HCT116 (cell line): ENCODE results near the gene FATE1. TPM values are rescaled to one million over a fixed set of nuclear protein-coding genes. Genes with fewer than 3 reads are reported as not detected.

Experiments used
- ATAC-seq: fragments of 200-7000 bp; cut with Tn5 transposase; 2 replicates; pipeline ENCODE4 v1.9.1; 2020; ENCODE audit warnings: mild to moderate bottlenecking, moderate library complexity
- BruUV-seq: library from RNA; stranded (reverse); fragments of 400-500 nt; replicated peaks from 2 replicates; lab custom pipeline; 2021; lab: Mats Ljungman, UMichigan
- CTCF ChIA-PET: fragments of 300-600 bp; sonication (Branson Sonifier 250); formaldehyde crosslinking; loops from one replicate; lab custom pipeline; 2021; ENCODE audit warnings: antibody characterized with exemption; lab: Charles Lee
- POLR2A ChIA-PET: fragments of 300-600, 350-600 bp; sonication (Branson Sonifier 250); formaldehyde crosslinking; loops from one replicate; lab custom pipeline; 2021; ENCODE audit warnings: antibody characterized with exemption; lab: Charles Lee
- RAD21 ChIA-PET, 2 experiments: fragments of 300-600 bp; sonication (Branson Sonifier 250); formaldehyde crosslinking; loops; one replicate each; lab custom pipeline; 2023; ENCODE audit warnings: low total read pairs in 2 of 2; ENCODE audit not compliant: uncharacterized antibody in 2 of 2, unreplicated experiment in 2 of 2, low non-redundant PET in 1 of 2; lab: Charles Lee
- DNase-seq: peaks from one replicate; pipeline ENCODE4 v3.0.0-alpha.2; 2010; ENCODE audit warnings: low read depth, low spot score
- H2AFZ ChIP-seq: fragments of 200-600 bp; shearing (Covaris generic), sonication (generic); 2 replicates; pipeline ENCODE4 v1.6.1; 2017; ENCODE audit warnings: low read depth, mixed run types, mixed read lengths, antibody characterized with exemption, low read length; ENCODE audit not compliant: poor library complexity, severe bottlenecking
- H3K27ac ChIP-seq: 2 replicates; pipeline ENCODE4 v1.5.1; 2012; ENCODE audit warnings: low read depth, low read length
- H3K27me3 ChIP-seq: fragments of 200-600 bp; sonication (generic); 2 replicates; pipeline ENCODE4 v1.6.1; 2016; ENCODE audit warnings: mixed run types, low read length, mixed read lengths; ENCODE audit not compliant: insufficient read depth
- H3K36me3 ChIP-seq, 2 experiments: fragments of 200-500 bp in 1 of 2; fragments of 200-600 bp in 1 of 2; sonication (Bioruptor generic) in 1 of 2; sonication (generic) in 1 of 2; 2 replicates each; pipeline versions ENCODE4 v1.5.1 to v1.6.1; 2014 to 2016; ENCODE audit warnings: low read length in 2 of 2, inconsistent platforms in 1 of 2, mixed read lengths in 1 of 2, mixed run types in 1 of 2; ENCODE audit not compliant: insufficient read depth in 2 of 2, control insufficient read depth in 1 of 2
- H3K4me1 ChIP-seq, 2 experiments: fragments of 200-600 bp in 1 of 2; sonication (generic) in 1 of 2; 2 replicates each; pipeline versions ENCODE4 v1.5.1 to v1.6.1; 2012 to 2017; ENCODE audit warnings: low read length in 2 of 2, inconsistent platforms in 1 of 2, mild to moderate bottlenecking in 1 of 2, mixed read lengths in 1 of 2, mixed run types in 1 of 2, moderate library complexity in 1 of 2; ENCODE audit not compliant: insufficient read depth in 2 of 2, control insufficient read depth in 1 of 2
- H3K4me2 ChIP-seq: fragments of 200-600 bp; sonication (generic); 2 replicates; pipeline ENCODE4 v1.6.1; 2017; ENCODE audit warnings: mixed run types, low read length, mixed read lengths
- H3K4me3 ChIP-seq, 2 experiments: fragments of 200-600 bp in 1 of 2; sonication (generic) in 1 of 2; replicated peaks in 1 of 2; 2 replicates each; pipeline ENCODE4 v1.5.1; 2011 to 2016; ENCODE audit warnings: low read length in 2 of 2, control low read depth in 1 of 2, low read depth in 1 of 2, mild to moderate bottlenecking in 1 of 2, mixed read lengths in 1 of 2, mixed run types in 1 of 2
- H3K79me2 ChIP-seq: fragments of 200-600 bp; sonication (generic); 2 replicates; pipeline ENCODE4 v1.6.1; 2017; ENCODE audit warnings: mild to moderate bottlenecking, mixed run types, low read length, moderate library complexity, mixed read lengths; ENCODE audit not compliant: insufficient read depth
- H3K9ac ChIP-seq: fragments of 200-600 bp; sonication (generic); 2 replicates; pipeline ENCODE4 v1.6.1; 2016; ENCODE audit warnings: low read length, mixed read lengths
- H3K9me2 ChIP-seq: fragments of 200-600 bp; sonication (generic), shearing (Covaris generic); 2 replicates; pipeline ENCODE4 v1.6.1; 2017; ENCODE audit warnings: mixed run types, mild to moderate bottlenecking, moderate library complexity; ENCODE audit not compliant: insufficient read depth
- H3K9me3 ChIP-seq, 2 experiments: fragments of 200-500 bp in 1 of 2; fragments of 200-600 bp in 1 of 2; sonication (Bioruptor generic) in 1 of 2; sonication (generic) in 1 of 2; 2 replicates each; pipeline ENCODE4 v1.6.1; 2014 to 2017; ENCODE audit warnings: low read length in 2 of 2, mixed read lengths in 2 of 2, inconsistent platforms in 1 of 2, low read depth in 1 of 2, mild to moderate bottlenecking in 1 of 2, mixed run types in 1 of 2, moderate library complexity in 1 of 2; ENCODE audit not compliant: control insufficient read depth in 1 of 2, insufficient read depth in 1 of 2
- H4K20me1 ChIP-seq: fragments of 200-600 bp; sonication (generic), shearing (Covaris generic); 2 replicates; pipeline ENCODE4 v1.6.1; 2017; ENCODE audit warnings: mixed run types, mild to moderate bottlenecking, moderate library complexity; ENCODE audit not compliant: insufficient read depth
- EGR1 ChIP-seq: IDR thresholded peaks from 2 replicates; pipeline ENCODE4 v1.6.1; 2012; ENCODE audit warnings: low read depth
- ELF1 ChIP-seq: IDR thresholded peaks from 2 replicates; pipeline ENCODE4 v1.6.1; 2012; ENCODE audit warnings: low read depth, borderline replicate concordance
- EZH2phosphoT487 ChIP-seq: fragments of 200-600 bp; IDR thresholded peaks from 2 replicates; pipeline ENCODE4 v1.6.1; 2018; ENCODE audit warnings: antibody characterized with exemption, borderline replicate concordance
- FOSL1 ChIP-seq: IDR thresholded peaks from 2 replicates; pipeline ENCODE4 v1.6.1; 2012; ENCODE audit warnings: low read depth
- JUND ChIP-seq: IDR thresholded peaks from 2 replicates; pipeline ENCODE4 v1.6.1; 2012
- POLR2A ChIP-seq: IDR thresholded peaks from 2 replicates; pipeline ENCODE4 v1.7.0; 2011; ENCODE audit warnings: borderline replicate concordance; ENCODE audit not compliant: insufficient read depth, insufficient read length; ENCODE audit errors: extremely low read depth
- POLR2AphosphoS5 ChIP-seq: IDR thresholded peaks from 2 replicates; pipeline ENCODE4 v1.6.1; 2011; ENCODE audit warnings: mild to moderate bottlenecking, low read depth, low read length, moderate library complexity
- RAD21 ChIP-seq: IDR thresholded peaks from 2 replicates; pipeline ENCODE4 v1.6.1; 2012; ENCODE audit warnings: low read depth, mild to moderate bottlenecking
- REST ChIP-seq: IDR thresholded peaks from 2 replicates; pipeline ENCODE4 v1.6.1; 2012; ENCODE audit warnings: low read depth
- SIN3A ChIP-seq: IDR thresholded peaks from 2 replicates; pipeline ENCODE4 v1.6.1; 2012; ENCODE audit warnings: low read depth
- SP1 ChIP-seq: IDR thresholded peaks from 2 replicates; pipeline ENCODE4 v1.6.1; 2012; ENCODE audit warnings: low read depth
- SRF ChIP-seq: IDR thresholded peaks from 2 replicates; pipeline ENCODE4 v1.6.1; 2012; ENCODE audit warnings: low read depth
- YY1 ChIP-seq: IDR thresholded peaks from 2 replicates; pipeline ENCODE4 v1.6.1; 2011; ENCODE audit warnings: low read length, low read depth, moderate library complexity, mild to moderate bottlenecking; ENCODE audit not compliant: insufficient replicate concordance; ENCODE audit errors: extremely low read depth
- ZFX ChIP-seq: fragments of 450-650 bp; IDR thresholded peaks from 2 replicates; pipeline ENCODE4 v1.6.1; 2017
- ZNF274 ChIP-seq: fragments of 200-500 bp; sonication (Bioruptor generic); IDR thresholded peaks from 2 replicates; pipeline ENCODE4 v1.6.1; 2014; ENCODE audit warnings: mild to moderate bottlenecking, low read depth, low read length, inconsistent platforms
- intact Hi-C: fragments of 100-400 bp; cut with micrococcal nuclease; formaldehyde crosslinking; loops from 2 replicates; pipeline ENCODE4 v1.10.0; 2022
- total RNA-seq: library from RNA; stranded (reverse); gene quantifications from one replicate; pipeline ENCODE4 v1.2.1, GENCODE V29; 2021; ENCODE audit not compliant: unreplicated experiment

The FATE1 gene
- total RNA-seq, 1 experiment from 2014 or later = not detected

- no peak for TF ChIP-seq POLR2A
- TF ChIP-seq JUND = no peak
- TF ChIP-seq ZFX = no peak
- TF ChIP-seq RAD21 = no peak
- TF ChIP-seq REST = no peak
- TF ChIP-seq FOSL1 = no peak
- no peak for TF ChIP-seq ELF1
Observed at GRCh38 chrX:151692825-151693224, 23.0 kb upstream of the FATE1 start (continued).

- H3K27ac ChIP-seq = no peak overlapping the region
- H4K20me1 ChIP-seq = no peaks in the 10 kb centered on the region
- DNase-seq (no peak), ATAC-seq (no peak)
- ChIA-PET POLR2A (no interaction called here), RAD21 (no interaction called here), CTCF (no interaction called here)
- TF ChIP-seq EZH2phosphoT487 (no peak), SIN3A (no peak), RAD21 (no peak), YY1 (no peak), JUND (no peak), SP1 (no peak), POLR2AphosphoS5 (no peak), ZNF274 (no peak), SRF (no peak), ELF1 (no peak), EGR1 (no peak)
- no peak overlapping the region for H3K4me3 ChIP-seq
- H3K4me2 ChIP-seq = no peak overlapping the region
- BruUV-seq = no TSS peak
- no peak overlapping the region for H3K9ac ChIP-seq
- H2AFZ ChIP-seq = no peak overlapping the region
- no peaks in the 10 kb centered on the region for H3K9me2 ChIP-seq
- H3K4me1 ChIP-seq = no peaks in the 10 kb centered on the region
- intact Hi-C loops = no loop called here
- H3K9me3 ChIP-seq = no peaks in the 10 kb centered on the region
- no peaks in the 10 kb centered on the region for H3K27me3 ChIP-seq
- H3K79me2 ChIP-seq = no peaks in the 10 kb centered on the region
- H3K36me3 ChIP-seq = no peaks in the 10 kb centered on the region
Observed at GRCh38 chrX:151694121-151694520, 21.7 kb upstream of the FATE1 start.
